Activated CD4-positive, CD25-positive, alpha-beta regulatory T cell treated with anti-CD3 and anti-CD28 coated beads, Interleukin-2, amount 50 U/mL, for 72 hours (primary cell): Measurements from ENCODE around the gene ZNF514.
"Not testable (repeated sequence)": the region's sequence is repeated elsewhere in the genome, so short reads cannot be mapped to it uniquely, and the experiment has no call there.

Experiments
- DNase-seq: peaks from one replicate; pipeline ENCODE4 v3.0.0; 2021

The ZNF514 gene

DNA sequence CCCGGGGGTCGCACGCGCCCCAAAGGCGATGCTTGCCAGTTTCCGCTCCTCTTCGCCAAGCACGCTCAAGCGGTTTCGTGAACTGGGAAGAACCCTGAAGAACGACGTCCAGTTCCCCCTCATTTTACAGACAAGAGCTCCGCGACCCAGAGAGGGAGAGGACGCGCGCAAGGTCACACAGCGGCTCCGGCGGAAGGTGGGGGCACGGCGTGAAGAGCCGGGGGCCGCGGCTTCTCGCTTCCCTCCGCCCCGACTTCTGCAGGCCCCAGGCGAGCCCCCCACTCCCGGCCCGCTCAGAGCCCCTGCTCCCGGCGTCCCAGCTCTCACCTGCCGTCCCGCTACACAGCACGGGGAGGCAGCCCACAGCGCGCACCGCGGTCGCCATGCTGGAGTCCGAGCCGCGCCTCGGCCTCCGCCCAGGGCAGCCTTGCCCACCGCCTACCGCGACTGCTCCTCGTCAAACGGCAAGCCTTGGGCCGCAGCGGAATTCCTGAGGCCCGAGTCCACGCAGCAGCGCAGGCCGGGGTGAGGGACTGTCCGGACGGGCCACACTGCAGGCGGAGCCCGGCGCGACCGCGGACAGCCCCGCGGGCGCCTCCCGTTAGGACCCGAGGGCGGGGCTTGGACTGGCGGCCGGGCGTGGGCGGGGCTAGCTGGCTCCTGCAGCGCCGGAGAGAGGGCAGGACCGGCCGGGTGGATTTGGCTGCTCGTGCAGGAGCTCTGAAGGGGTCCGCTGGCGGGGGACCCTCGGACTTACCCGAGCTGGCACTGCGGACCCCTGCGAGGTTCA, 38.0 kb downstream of the ZNF514 start, which contains the start of gene MRPS5:
Gene MRPS5, minus strand, starts transcription at position 402 of the 790 bp plus-strand sequence. Its CDS starts 17 bp downstream, at position 385.
- DNase-seq, result peak; percentile 95

DNA sequence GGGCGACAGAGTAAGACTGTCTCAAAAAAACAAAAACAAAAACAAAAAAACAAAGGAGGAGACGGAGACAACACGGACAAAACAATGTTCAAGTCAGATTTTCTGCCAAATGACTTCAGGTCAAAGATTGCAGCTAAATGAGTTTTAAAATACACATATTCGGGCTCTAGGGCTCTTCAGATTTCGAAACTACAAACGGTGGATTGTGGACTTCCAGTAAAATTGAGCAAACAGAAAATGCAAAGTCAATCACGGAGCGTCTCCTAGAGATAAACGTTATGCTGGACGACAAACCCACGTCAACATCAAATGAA, 38.6 kb downstream of the ZNF514 start:
- DNase-seq, result no peak

DNA sequence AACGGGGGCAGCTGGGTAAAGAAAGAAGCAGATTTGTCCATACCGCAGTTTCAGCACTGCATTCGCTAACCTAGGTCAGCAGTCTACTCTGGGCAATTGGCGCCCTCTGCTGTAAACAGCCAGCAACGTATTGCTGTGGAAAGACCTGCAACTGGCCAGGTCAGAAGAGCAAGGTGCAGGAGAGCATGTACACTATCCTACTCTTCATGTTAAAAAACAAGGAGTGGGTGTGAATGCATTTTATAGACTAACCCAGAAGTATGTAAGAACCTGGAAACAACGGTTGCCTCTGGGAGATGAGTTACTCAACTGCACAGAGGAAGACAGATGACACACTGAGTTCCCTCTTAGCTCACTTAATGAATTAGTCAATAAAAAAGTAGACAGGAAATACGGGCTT, 44.2 kb downstream of the ZNF514 start:
- DNase-seq, result peak; percentile 71

DNA sequence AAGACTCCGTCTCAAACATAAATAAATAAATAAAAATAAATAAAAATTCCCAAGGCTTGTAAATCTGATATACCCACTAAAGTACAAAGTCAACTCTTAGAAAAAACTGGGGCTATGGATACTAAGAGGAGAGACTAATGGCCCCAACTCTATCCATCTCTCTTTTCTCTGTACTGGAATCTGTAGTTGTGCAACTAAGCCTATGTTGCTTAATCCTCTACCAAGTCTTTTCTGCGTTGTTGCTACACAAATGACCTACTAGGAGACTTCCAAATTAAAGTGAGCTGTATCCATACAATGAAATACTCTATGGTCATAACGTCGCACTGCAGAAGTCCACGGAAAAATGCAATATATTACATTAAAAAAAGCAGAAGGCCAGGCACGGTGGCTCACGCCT, 46.2 kb downstream of the ZNF514 start:
- no peak for DNase-seq

DNA sequence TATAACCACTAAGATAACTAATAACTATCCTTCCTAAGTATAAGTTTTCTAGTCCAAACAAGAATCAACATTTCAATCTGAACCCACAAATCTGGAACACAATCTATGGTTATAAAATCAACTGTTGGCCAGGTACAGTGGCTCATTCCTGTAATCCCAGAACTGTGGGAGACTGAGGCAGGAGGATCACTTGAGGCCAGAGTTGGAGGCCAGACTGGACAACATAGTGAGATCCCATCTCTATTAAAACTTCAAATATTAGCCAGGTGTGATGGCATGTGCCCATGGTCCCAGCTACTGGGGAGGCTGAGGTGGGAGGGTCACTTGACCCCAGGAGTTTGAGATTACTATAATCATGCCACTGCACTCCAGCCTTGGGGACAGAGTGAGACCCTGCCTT, 49.3 kb downstream of the ZNF514 start:
- no peak for DNase-seq

DNA sequence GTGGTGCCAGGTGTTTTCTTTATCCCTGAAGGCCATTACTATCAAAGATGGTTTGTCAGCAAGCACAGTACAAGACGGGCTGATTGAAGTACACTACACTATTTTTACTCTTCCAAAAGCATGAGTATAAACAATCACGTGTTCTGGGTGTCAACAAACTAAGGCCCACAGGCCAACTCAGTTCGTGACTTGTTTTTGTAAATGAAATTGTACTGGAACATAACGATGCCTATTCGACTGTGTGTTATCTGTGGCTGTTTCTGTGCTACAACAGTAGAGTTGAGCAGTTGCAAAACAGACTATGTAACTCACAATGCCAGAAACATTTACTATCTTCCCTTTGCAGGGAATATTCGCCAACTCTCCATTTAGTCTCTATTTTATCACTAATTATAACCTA, 50.4 kb downstream of the ZNF514 start:
- DNase-seq, result no peak

DNA sequence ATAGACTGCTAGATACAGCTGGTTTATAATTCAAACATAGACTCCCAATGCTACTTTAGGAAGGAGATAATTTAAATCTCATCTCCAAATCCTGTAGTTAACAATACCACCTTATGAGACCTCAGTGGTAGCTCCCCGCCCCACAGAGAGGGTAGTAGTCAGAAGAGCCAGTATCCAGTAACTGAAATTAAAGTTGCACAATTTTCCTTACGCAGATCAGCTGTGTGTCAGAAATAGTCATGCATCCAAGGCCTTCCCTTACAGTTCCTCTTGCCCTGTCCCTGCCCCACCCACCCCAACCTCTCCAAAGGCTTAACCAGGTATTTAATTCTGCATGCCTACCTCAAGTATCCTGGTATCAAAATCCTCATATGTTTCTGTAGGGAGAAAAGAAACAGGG, 53.6 kb downstream of the ZNF514 start:
- DNase-seq, result no peak

DNA sequence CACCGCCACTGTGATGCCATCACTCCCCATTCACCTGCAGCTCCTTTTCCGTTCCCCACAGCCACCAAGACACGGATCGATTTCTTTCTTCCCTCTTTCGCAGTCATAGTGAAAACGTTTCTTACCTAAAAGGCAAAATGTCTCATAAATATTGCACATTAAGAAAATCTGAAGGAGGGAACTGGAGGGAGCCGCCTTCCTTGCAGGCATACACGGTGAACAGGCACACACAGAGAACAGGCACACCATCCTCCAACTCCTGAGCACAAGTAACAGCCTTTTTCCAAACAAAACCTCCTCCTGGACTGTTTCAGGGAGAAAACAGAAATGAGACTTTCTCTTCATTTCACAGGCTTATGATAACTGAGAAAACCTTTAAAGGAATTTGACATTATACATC, 55.0 kb downstream of the ZNF514 start:
- no peak for DNase-seq

DNA sequence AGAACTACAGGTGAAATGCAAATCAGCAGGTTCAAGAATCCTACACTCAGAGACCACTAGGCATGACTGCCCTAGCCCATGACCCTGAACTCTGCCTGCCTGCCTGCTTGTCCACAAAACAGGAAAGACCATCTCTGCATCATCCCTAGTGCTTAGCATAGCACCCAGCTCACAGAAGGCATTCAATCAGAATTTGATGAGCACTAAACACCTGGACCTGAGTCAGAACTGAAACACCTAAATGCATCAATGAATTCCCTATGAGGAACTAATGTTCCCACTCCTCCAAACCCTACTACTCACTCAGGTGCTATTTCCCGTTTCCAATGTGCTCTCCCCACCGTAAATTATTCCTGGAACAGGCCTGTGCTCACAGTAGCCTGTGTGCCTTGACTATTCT, 59.7 kb downstream of the ZNF514 start:
- no peak for DNase-seq

DNA sequence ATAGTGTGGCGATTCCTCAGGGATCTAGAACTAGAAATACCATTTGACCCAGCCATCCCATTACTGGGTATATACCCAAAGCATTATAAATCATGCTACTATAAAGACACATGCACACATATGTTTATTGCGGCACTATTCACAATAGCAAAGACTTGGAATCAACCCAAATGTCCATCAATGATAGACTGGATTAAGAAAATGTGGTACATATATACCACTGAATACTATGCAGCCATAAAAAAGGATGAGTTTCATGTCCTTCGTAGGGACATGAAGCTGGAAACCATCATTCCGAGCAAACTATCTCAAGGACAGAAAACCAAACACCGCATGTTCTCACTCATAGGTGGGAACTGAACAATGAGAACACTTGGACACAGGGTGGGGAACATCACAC, 61.4 kb downstream of the ZNF514 start:
- not testable (repeated sequence) for DNase-seq
